Left lung (tissue), 10 donors: ENCODE data around the gene CAPZB. TPM values are rescaled to one million over a fixed set of nuclear protein-coding genes. Genes with fewer than 3 reads are reported as not detected.
A peak's percentile ranks its signal among the peaks of the same experiment; 100 is the strongest.

Experiments used
- ATAC-seq: fragments of 200-7000 bp; cut with Tn5 transposase; one replicate; pipeline ENCODE4 v1.9.1; 2020; ENCODE audit warnings: moderate library complexity
- DNase-seq, 4 donors: peaks; one replicate each; pipeline ENCODE4 v3.0.0-alpha.2; 2013 to 2020
- H3K27ac ChIP-seq, 2 donors: fragments of 200-600 bp; sonication (generic) in 1 of 2; one replicate each; pipeline versions ENCODE4 v1.5.0 to v1.8.0; 2020 to 2021
- H3K27me3 ChIP-seq, 2 donors: fragments of 200-600 bp; sonication (generic) in 1 of 2; one replicate each; pipeline versions ENCODE4 v1.5.0 to v1.8.0; 2020 to 2021
- H3K36me3 ChIP-seq, 2 donors: fragments of 200-600 bp; sonication (generic) in 1 of 2; one replicate each; pipeline versions ENCODE4 v1.5.0 to v1.8.0; 2020 to 2021
- H3K4me1 ChIP-seq, 2 donors: fragments of 200-600 bp; one replicate each; pipeline ENCODE4 v1.8.0; 2021
- H3K4me3 ChIP-seq, 2 donors: fragments of 200-600 bp; sonication (generic) in 1 of 2; one replicate each; pipeline versions ENCODE4 v1.5.0 to v1.8.0; 2020 to 2021; ENCODE audit warnings: mild to moderate bottlenecking in 1 of 2
- H3K9me3 ChIP-seq, 2 donors: fragments of 200-600 bp; sonication (generic) in 1 of 2; one replicate each; pipeline versions ENCODE4 v1.5.0 to v1.8.0; 2020 to 2021
- CTCF ChIP-seq, 2 donors: fragments of 200-600 bp; sonication (generic) in 1 of 2; IDR thresholded peaks; one replicate each; pipeline versions ENCODE4 v1.5.0 to v1.8.0; 2021; ENCODE audit warnings: antibody characterized with exemption in 2 of 2
- intact Hi-C, 2 donors: fragments of 100-400 bp; cut with DNase I; formaldehyde crosslinking; loops; one replicate each; pipeline versions ENCODE4 v1.11.2 to v1.14.2; 2022
- polyA plus RNA-seq, 6 donors: library from polyadenylated mRNA; unstranded; fragments of 120-200 nt; gene quantifications; one replicate each; pipeline ENCODE4 v1.2.1, GENCODE V29; 2013; ENCODE audit not compliant: insufficient read length in 6 of 6
- total RNA-seq, 2 donors: library from RNA; stranded (reverse); fragmentation: NEBNext Ultra II Directional; extraction: Animal tissue kit (Norgen Biotek cat#: 25700); gene quantifications; one replicate each; pipeline ENCODE4 v1.2.1, GENCODE V29; 2021
- donor health status: DM: no; HTN: yes; CAD: no.
- donor health status: DM: no; HTN: no; CAD: no.

Gene CAPZB
- total and polyA plus RNA-seq, 8 donors = 223 to 327 (median 256) TPM

GRCh38 chr1:19405761-19406487 is 79.4 kb downstream of the CAPZB start:
- H3K27ac ChIP-seq = peak overlapping the region in 1 of 2 donors; percentile 69
- no peak for TF ChIP-seq CTCF (IDR thresholded peaks at IDR 0.05)
- intact Hi-C loops = no loop called here

GRCh38 chr1:19405195-19405760 is 80.1 kb downstream of the CAPZB start:
- Histone ChIP-seq H3K27ac (peak overlapping the region in 1 of 2 donors; percentile 69), H3K4me1 (peaks cover 15 to 32% of the 10 kb centered on the region in 2 donors), H3K36me3 (peaks cover 0 to 16% of the 10 kb centered on the region in 2 donors), H3K27me3 (no peaks in the 10 kb centered on the region), H3K4me3 (no peak overlapping the region), H3K9me3 (no peaks in the 10 kb centered on the region)
- DNase-seq = no peak
- TF ChIP-seq CTCF (IDR thresholded peaks at IDR 0.05) = no peak
- intact Hi-C loops = no loop called here
- ATAC-seq = no peak

More at GRCh38 chr1:19405761-19406487, 79.4 kb downstream of the CAPZB start:
- ATAC-seq = peak; percentile 58
- H3K9me3 ChIP-seq = no peaks in the 10 kb centered on the region
- DNase-seq = peak in 3 of 4 donors; percentile 55 to 81 (median 59)
- no peaks in the 10 kb centered on the region for H3K27me3 ChIP-seq
- H3K4me1 ChIP-seq = peaks cover 15 to 27% of the 10 kb centered on the region in 2 donors
- no peak overlapping the region for H3K4me3 ChIP-seq
- peaks cover 0 to 16% of the 10 kb centered on the region in 2 donors for H3K36me3 ChIP-seq

- no peak for TF ChIP-seq CTCF (IDR thresholded peaks at IDR 0.05)
- DNase-seq (no peak), ATAC-seq (no peak)
- Histone ChIP-seq H3K27me3 (no peaks in the 10 kb centered on the region), H3K27ac (peak overlapping the region in 1 of 2 donors; percentile 69), H3K4me3 (no peak overlapping the region), H3K4me1 (peaks cover 15 to 36% of the 10 kb centered on the region in 2 donors), H3K9me3 (no peaks in the 10 kb centered on the region), H3K36me3 (peaks cover 0 to 16% of the 10 kb centered on the region in 2 donors)
- intact Hi-C loops = no loop called here
These were observed 80.6 kb downstream of the CAPZB start for GRCh38 chr1:19404748-19405147.

- DNase-seq = no peak
- no peak for ATAC-seq
- H3K27ac ChIP-seq = no peak overlapping the region
- no peak for TF ChIP-seq CTCF (IDR thresholded peaks at IDR 0.05)
- H3K36me3 ChIP-seq = peaks cover 0 to 13% of the 10 kb centered on the region in 2 donors
- intact Hi-C loops = no loop called here
- peaks cover 15 to 48% of the 10 kb centered on the region in 2 donors for H3K4me1 ChIP-seq
- no peaks in the 10 kb centered on the region for H3K9me3 ChIP-seq
- no peaks in the 10 kb centered on the region for H3K27me3 ChIP-seq
- H3K4me3 ChIP-seq = no peak overlapping the region
These were observed 82.1 kb downstream of the CAPZB start for GRCh38 chr1:19403256-19403655.

- no peak for TF ChIP-seq CTCF (IDR thresholded peaks at IDR 0.05)
- DNase-seq (no peak), ATAC-seq (no peak)
- H3K9me3 ChIP-seq = no peaks in the 10 kb centered on the region
- peaks cover 0 to 10% of the 10 kb centered on the region in 2 donors for H3K36me3 ChIP-seq
- H3K27me3 ChIP-seq = no peaks in the 10 kb centered on the region
- peak overlapping the region; percentile 4 to 44 for H3K27ac ChIP-seq
- no peak overlapping the region for H3K4me3 ChIP-seq
- H3K4me1 ChIP-seq = peaks cover 15 to 57% of the 10 kb centered on the region in 2 donors
- intact Hi-C loops = no loop called here
These were observed 83.1 kb downstream of the CAPZB start for GRCh38 chr1:19402031-19402813.
